Mesothelial cell of epicardium (in vitro differentiated cells): Measurements from ENCODE around the gene NT5C2. TPM values are rescaled to one million over a fixed set of nuclear protein-coding genes. Genes with fewer than 3 reads are reported as not detected.

Source experiments
- DNase-seq, 2 experiments: peaks; one replicate each; pipeline ENCODE4 v3.0.0; 2021; ENCODE audit warnings: low spot score in 2 of 2; ENCODE audit not compliant: unreplicated experiment in 2 of 2
- H3K27ac Mint-ChIP-seq: 2 replicates; pipeline ENCODE4 v1.8.0; 2021; ENCODE audit warnings: mixed read lengths
- H3K27me3 Mint-ChIP-seq: 2 replicates; pipeline ENCODE4 v1.8.0; 2021; ENCODE audit warnings: low read depth, mixed read lengths
- H3K36me3 Mint-ChIP-seq: 2 replicates; pipeline ENCODE4 v1.8.0; 2021; ENCODE audit warnings: mixed read lengths
- H3K4me1 Mint-ChIP-seq: 2 replicates; pipeline ENCODE4 v1.8.0; 2021; ENCODE audit warnings: mixed read lengths
- H3K4me3 Mint-ChIP-seq: 2 replicates; pipeline ENCODE4 v1.8.0; 2021; ENCODE audit warnings: mild to moderate bottlenecking, moderate library complexity, mixed read lengths
- H3K9me3 Mint-ChIP-seq: 2 replicates; pipeline ENCODE4 v1.8.0; 2021; ENCODE audit warnings: mixed read lengths
- total RNA-seq: library from RNA; stranded (reverse); gene quantifications from 3 replicates; pipeline ENCODE4 v1.2.1, GENCODE V29; 2021
- TF ChIP-seq, protein P1 (sequence below): fragments of 200-600 bp; sonication (generic); IDR thresholded peaks from one replicate; pipeline ENCODE4 v1.5.0; 2021; ENCODE audit warnings: antibody characterized with exemption; ENCODE audit not compliant: unreplicated experiment

The NT5C2 gene
- total RNA-seq, 1 donor from 2014 or later, result 77.7 TPM

DNA sequence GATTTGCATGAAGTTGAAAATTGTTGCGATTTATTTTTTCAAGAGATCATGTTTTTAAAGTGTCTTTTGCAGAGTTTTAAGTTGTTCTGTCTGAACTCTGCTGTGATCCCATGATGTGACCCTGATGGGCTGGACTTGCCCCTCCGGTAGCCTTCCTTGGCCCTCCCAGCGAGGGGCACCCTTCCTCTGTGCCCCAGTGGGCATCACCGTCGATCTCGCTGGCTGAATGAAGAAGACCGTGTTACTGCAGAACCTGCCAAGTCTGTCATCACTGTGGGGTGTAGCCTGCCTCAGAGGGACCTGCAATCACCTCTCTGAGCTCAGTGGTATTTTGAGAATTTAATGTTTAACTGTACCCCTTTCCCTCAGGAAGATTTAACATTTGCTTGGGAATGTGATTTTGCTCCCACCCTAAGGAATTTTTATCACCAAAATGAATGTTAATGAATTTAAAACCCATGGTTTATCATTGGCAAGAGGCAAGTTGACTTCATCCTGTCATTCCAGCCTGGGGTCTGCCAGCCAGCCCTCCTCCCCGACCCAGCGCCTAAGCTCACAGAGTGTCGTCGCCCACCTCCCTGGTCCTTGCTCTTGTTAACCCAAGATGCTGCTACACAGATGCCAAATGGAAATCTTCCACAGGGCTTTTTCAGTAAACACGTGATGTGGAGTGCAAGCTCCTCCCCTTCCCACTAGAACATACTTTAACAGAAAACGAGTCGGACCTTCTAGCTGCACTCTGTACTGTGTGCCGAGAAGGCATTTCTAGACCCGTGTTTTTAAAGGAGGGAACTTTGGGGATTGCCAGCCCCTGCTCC, 115.4 kb downstream of the NT5C2 start:
- no peak overlapping the region for H3K27ac Mint-ChIP-seq

DNA sequence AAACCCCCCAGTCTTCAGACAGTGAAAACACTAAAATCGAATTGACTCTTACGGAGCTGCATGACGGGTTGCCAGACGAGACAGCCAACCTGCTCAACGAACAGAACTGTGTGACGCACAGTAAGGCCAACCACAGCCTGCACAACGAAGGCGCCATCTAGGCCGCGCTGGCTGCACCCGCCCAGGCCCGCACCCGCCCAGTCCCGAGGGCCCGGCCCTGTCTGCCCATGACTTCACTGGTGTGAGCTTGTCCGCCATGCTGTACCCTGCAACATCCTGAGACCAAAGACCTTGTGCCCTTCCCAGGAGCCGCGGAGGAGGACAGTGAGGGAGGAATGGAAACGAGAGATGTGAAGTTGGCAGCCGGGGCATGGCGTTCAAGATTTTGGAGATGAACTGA, 116.1 kb downstream of the NT5C2 start:
- Mint-ChIP-seq H3K4me1 (no peaks in the 10 kb centered on the region), H3K27ac (no peak overlapping the region), H3K9me3 (no peaks in the 10 kb centered on the region), H3K36me3 (peaks cover 16% of the 10 kb centered on the region), H3K4me3 (no peak overlapping the region), H3K27me3 (no peaks in the 10 kb centered on the region)
- DNase-seq, result no peak
- TF ChIP-seq, protein P1, sequence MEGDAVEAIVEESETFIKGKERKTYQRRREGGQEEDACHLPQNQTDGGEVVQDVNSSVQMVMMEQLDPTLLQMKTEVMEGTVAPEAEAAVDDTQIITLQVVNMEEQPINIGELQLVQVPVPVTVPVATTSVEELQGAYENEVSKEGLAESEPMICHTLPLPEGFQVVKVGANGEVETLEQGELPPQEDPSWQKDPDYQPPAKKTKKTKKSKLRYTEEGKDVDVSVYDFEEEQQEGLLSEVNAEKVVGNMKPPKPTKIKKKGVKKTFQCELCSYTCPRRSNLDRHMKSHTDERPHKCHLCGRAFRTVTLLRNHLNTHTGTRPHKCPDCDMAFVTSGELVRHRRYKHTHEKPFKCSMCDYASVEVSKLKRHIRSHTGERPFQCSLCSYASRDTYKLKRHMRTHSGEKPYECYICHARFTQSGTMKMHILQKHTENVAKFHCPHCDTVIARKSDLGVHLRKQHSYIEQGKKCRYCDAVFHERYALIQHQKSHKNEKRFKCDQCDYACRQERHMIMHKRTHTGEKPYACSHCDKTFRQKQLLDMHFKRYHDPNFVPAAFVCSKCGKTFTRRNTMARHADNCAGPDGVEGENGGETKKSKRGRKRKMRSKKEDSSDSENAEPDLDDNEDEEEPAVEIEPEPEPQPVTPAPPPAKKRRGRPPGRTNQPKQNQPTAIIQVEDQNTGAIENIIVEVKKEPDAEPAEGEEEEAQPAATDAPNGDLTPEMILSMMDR, result no peak

More for the DNA sequence above, 115.4 kb downstream of the NT5C2 start:
- no peak for DNase-seq
- Mint-ChIP-seq H3K27me3 (no peaks in the 10 kb centered on the region), H3K36me3 (peaks cover 17% of the 10 kb centered on the region), H3K9me3 (no peaks in the 10 kb centered on the region), H3K4me1 (no peaks in the 10 kb centered on the region), H3K4me3 (no peak overlapping the region)
- TF ChIP-seq, protein P1, result no peak

DNA sequence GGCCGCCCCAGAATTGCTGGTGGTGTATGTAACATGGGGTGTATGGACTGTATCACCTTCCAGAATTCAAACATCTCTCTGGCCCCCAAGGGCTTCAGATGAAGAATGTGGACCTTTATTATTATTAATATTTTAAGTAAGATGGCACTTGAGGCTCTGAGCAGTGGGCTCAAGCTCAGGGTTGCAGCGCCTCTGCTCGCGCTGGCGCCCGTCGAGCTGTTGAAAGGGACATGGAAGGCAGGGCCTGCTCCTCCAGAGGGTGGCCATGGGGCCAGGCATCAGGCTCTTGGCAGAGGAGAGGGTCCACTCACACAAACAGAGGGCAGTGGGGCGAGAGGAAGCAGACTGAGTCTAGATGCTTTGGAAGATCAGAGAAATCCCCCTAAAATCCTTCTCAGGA, 120.2 kb downstream of the NT5C2 start:
- no peaks in the 10 kb centered on the region for H3K4me1 Mint-ChIP-seq
- no peak for DNase-seq
- peaks cover 16% of the 10 kb centered on the region for H3K36me3 Mint-ChIP-seq
- H3K27ac Mint-ChIP-seq, result no peak overlapping the region
- H3K9me3 Mint-ChIP-seq, result no peaks in the 10 kb centered on the region
- no peak overlapping the region for H3K4me3 Mint-ChIP-seq
- no peaks in the 10 kb centered on the region for H3K27me3 Mint-ChIP-seq
- TF ChIP-seq, protein P1, result no peak

DNA sequence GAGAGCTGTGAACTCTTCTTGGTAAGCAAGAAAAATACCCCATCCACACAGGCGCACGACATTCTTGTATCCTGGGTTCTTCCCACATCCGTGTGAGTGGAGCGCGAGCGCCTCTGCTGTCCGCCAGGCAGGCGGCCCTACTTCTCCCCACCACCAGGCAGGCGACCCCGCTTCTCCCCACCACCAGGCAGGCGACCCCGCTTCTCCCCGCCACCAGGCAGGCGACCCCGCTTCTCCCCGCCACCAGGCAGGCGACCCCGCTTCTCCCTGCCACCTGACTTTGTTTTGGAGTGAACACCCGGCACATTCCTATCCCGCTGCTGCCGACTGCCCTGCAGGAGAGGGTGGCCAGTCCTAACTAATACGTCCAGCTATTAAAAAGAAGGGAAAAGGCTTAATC, 120.8 kb downstream of the NT5C2 start:
- H3K4me3 Mint-ChIP-seq, result no peak overlapping the region
- peaks cover 11% of the 10 kb centered on the region for H3K36me3 Mint-ChIP-seq
- H3K27me3 Mint-ChIP-seq, result no peaks in the 10 kb centered on the region
- TF ChIP-seq, protein P1, result no peak
- H3K27ac Mint-ChIP-seq, result no peak overlapping the region
- H3K4me1 Mint-ChIP-seq, result no peaks in the 10 kb centered on the region
- no peak for DNase-seq
- H3K9me3 Mint-ChIP-seq, result no peaks in the 10 kb centered on the region

DNA sequence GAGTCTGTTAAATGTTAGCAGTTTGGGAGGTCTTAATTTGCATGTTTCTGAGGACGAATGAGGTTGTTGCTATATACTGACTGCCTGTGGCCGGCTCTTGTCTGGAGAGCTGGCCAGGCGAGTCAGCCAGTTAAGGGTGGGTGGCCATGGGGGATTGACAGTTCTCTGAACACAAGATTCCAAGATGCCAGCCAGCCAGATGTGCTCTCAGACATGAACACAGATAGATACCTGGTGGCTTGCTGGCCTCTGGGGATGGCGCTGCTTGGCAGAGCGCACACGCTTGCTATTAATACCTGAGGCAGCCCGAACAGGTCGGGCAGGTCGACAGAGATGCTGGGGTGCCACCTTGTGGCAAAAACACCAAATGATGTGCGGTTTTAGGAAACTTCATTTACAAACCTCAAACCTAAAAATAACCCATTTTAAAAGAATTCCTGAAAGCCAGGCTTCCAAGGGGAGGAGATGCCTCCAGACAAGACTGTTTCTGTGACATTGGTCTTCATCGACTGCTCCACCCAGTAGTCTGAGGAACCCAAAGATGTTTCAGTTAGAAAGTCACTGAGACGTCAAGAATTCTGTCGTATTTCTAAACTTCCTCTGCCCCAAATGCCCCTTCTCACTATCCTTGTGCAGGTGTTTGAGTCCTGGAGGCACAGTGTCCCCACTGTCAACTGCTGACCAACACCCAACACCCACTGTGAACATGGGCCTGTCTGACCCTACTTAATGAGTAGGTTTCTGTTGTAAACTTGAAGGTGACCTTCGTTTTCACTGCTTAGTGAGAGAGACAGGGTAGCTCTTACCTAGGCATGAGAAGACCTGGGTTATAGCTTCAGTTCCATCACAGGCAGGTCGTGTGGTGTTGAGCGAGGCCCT, 123.4 kb downstream of the NT5C2 start:
- Mint-ChIP-seq H3K27me3 (no peaks in the 10 kb centered on the region), H3K4me1 (no peaks in the 10 kb centered on the region), H3K9me3 (no peaks in the 10 kb centered on the region), H3K27ac (no peak overlapping the region), H3K36me3 (peaks cover 1% of the 10 kb centered on the region), H3K4me3 (no peak overlapping the region)
- peak; percentile 58 to 80 for DNase-seq
- TF ChIP-seq, protein P1, result peak; percentile 76
